GM21526 (cell line): Measurements from ENCODE around the gene HAP1.
"Not testable (repeated sequence)": the region's sequence is repeated elsewhere in the genome, so short reads cannot be mapped to it uniquely, and the experiment has no call there.

Source experiments
- ATAC-seq: cut with Tn5 transposase; IDR thresholded peaks from one replicate; pipeline ENCODE4 v1.9.1; 2021; ENCODE audit warnings: moderate library complexity; ENCODE audit not compliant: unreplicated experiment, low FRiP score

The HAP1 gene

DNA sequence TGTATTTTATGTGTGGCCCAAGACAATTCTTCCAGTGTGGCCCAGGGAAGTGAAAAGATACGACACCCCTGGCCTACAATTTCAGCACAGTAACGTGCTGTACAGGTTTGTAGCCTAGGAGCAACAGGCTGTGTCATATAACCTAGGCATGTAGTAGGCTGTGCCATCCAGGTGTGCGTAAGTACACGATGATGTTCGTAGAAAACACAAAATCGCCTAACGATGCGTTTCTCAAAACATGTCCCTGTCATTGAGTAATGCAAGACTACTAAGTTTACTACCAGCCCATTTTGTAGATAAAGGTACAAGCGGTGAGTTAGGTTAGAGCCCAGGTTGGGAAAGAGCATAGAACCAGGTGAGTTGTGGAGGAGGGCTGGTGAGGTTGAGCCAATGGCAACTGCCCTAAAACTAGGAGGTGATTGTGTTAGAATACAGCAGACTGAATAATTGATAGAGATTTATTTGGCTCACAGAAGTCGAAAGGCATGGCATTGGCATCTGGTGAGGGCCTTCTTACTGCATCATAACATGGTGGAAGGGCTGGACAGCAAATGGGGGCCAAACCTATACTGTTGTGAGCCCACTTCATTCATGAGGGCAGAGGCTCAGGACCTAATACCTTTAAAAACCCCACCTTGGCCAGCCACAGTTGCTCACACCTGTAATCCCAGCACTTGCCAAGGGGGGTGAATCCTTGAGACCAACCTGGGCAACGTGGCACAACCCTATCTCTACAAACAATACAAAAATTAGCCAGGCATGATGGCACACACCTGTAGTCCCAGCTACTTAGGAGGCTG, 41.5 kb downstream of the HAP1 start:
- no peak for ATAC-seq

DNA sequence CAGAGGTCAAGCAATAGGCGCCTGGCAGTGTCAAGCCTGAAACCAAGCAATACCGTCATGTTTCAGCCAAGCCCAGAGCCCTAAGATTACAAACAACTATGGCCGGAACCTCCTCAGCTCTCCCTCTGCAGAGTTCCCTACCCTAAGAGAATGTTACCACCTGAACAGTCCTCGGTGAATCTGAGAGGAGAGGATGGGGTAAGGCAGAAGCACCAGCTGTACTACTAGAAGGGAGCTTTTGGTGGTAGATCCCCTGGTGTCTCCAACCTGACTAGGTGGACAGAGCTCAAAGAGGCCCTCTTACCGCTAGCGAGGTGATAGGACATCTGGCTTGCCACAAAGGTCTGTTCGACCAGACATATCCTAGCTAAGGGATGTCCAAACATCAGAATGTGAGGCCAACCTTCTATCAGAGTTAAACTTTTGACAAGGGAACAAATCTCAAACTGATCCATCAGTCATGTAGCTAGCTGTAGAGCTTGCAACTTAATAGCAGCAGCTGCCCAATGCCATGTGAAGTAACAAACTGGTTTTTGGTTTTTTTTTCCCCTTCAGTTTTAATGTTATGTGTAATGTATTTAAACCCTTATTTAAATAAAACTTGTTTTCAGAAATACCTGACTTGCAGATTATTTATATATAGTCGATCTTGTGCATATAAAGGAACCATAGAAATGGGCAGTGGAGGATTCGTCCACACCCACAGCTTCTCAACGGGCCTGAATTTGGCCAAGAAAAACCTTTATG, 43.2 kb downstream of the HAP1 start:
- no peak for ATAC-seq

DNA sequence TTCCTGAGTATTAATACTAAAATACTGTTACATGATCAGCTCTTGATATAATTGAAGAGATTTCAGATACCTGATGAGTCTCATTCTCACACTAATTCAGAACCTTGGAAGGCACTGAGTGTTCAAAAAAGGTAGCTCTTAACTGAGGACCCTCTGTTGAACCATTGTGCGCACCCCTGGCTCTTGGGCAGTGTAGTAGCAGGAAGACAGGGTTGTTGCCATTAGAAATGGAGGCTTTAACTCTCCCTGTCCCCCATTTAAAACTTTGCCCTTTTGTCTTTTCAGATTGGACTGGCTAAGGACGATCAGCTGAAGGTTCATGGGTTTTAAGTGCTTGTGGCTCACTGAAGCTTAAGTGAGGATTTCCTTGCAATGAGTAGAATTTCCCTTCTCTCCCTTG, 43.9 kb downstream of the HAP1 start:
- no peak for ATAC-seq

DNA sequence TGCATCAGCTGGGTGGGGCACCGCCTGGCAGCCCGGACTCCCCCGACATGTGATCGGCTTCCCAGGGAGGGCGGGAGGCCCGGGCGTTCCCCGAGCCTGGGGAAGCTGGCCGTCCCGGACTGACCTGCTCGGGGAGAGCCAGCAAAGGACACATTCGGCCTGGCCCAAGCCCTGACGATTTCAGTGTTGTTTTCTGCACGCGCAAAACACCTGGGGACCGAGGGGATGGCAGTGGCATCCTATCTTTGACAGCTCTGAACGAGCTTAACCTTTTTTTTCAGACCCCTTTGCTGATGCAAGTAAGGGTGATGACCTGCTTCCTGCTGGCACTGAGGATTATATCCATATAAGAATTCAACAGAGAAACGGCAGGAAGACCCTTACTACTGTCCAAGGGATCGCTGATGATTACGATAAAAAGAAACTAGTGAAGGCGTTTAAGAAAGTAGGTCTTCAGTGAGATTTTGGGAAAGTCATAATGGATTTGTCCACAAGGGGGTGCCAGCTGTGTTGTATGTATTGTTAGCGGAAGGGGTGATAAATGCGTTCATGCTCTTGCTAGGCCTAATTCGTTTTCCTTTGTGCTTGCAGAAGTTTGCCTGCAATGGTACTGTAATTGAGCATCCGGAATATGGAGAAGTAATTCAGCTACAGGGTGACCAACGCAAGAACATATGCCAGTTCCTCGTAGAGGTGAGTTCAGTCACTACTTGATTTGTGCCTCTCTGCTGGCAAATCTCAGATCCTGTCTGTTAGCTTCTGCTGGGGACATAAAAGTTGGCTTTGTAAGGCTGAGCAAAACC, 44.7 kb downstream of the HAP1 start:
- no peak for ATAC-seq

DNA sequence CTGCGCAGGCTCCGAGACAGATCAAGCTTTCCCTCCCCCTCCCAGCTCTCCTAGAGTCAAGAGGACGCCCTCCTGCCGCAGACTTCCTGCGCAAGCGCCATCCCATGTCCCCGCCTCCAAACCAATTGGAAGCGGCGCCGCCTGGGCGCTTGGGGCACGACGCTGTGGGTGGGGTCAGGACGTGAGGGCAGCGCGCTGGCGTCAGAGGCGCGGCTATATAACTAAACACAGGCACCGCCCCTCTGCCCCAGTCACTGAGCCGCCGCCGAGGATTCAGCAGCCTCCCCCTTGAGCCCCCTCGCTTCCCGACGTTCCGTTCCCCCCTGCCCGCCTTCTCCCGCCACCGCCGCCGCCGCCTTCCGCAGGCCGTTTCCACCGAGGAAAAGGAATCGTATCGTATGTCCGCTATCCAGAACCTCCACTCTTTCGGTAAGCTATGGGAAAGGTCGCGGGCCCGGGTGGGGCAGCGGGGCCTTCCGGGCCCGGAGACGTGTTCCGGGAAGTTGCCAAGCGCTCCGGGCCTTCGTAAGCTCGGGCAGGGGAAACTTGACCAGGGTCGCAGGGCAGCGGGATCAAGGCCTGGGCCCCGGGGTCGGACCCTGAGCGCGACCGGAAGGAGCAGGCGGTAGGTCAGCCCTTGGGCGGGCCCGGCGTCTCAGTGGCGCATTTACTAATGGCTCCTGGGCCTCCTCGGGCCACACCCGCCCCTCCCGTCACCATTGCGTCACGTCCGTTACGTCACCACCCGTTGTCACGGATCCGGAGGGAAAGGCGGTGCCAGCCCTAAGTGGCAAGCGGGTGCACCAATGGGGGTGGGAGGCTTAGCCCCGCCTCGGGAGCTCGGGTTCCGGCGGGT, 45.6 kb downstream of the HAP1 start, which contains the start of gene EIF1:
EIF1 (plus strand) TSS at position 245 of the 856 bp plus-strand sequence; CDS start at position 399, 154 bp downstream.
- peak; percentile 71 for ATAC-seq

DNA sequence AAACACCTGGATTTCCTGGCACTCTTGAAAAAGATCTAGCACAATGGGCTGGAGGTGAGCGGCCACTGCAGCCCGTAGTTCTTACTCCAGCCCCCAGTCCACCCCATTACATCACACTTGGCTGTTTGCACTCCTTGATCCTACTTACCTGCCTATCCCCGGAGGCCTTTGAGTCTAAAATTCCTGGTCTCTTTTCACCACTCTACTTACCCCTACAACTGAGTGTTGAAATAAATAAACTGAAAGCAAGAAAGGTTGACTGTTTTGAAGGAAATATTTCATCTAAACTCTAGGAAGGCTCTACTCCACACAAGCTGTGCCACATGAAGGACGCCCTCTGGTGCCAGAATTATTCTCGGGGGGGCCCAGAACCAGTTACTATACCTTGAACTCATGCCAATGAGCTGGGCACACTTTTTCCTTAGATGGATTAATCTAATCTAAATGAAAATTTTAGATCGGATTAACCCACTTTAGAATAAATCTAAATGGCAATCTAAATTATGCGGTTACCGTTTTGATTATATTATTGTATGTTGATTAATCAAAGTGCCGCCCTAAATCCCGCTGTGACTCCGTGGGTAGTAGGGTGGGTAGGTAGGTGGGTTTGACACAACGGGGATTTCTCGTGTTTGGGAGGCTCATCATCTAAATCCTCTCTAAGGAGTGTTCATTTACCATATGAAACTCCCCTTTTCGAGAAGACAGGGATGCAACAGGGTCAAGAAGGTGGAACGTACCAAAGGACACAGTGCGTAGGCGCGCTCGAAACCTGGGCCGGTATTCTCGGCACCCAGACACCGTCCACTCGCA, 46.4 kb downstream of the HAP1 start:
- no peak for ATAC-seq

DNA sequence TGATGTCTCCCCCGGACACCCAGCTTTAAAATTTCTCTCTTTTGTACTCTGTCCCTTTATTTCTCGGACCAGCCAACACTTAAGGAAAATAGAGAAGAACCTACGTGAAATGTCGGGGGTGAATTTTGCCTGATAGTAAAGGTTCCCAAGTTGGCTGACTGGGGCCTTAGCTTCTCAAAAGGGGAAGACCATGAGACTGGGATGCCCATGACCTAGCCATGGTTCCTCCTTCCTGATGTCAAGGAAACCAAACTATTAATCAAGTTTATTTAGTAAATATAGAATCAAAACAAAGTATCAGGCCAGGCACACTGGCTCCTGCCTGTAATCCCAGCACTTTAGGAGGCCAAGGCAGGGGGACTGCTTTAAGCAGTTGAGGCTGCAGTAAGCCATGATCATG, 48.2 kb downstream of the HAP1 start:
- no peak for ATAC-seq

DNA sequence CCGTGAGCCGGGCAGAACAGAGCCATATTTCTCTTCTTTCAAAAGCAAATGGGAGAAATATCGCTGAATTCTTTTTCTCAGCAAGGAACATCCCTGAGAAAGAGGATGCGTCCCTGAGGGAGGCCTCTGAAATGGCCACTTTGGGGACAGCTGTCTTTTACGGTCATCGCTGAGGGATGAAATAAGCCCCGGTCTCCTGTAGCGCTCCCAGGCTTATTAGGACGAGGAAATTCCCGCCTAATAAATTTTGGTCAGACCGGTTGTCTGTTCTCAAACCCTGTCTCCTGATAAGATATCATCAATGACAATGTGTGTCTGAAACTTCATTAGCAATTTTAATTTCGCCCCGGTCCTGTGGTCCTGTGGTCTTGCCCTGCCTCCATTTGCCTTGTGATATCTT, 48.7 kb downstream of the HAP1 start:
- not testable (repeated sequence) for ATAC-seq

DNA sequence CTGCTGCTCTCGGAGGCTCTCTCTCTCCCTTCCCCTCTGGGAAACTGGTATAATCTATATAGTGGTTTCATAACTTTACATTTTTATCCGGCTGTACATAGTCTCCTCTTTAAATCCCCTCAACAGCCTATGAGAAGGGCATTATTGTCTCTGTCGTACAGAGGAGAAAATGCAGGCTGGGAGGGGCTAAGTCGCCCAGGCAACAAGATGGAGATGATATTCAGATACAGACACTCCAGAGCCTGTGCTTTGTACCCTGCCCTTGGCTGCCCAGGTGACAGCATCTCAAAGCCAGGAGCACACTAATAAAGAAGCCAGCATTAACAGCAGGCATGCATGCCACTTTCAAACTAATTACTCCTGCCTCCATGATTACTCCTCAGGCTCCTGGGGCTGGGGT, 50.4 kb downstream of the HAP1 start:
- ATAC-seq = no peak

DNA sequence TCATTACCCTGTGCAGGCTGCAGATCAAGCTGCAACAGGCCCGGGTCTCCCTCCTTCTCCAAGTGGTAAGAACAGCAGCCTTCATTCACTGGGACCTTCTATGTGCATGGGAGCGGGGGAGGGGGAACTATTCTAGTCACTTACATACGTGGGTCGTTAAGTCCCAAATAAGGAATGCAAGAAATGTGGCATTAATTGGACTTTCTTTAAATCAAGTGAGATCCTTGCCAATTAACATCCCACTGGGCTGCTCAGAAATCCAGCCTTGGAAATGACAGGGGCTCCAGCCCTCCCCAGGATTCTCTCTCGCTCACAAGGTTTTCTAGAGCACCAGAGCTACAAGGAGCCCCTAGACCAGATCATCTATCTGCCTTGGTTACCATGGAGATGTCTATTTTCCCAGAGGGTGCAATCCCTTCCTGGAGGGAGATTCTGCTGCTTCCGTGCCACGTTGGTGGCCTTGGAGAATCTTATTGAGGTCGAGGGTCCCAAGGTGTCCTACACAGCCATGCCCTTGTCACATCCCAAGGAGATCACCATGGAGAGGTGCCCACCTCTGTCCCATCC, 50.9 kb downstream of the HAP1 start:
- ATAC-seq = no peak

DNA sequence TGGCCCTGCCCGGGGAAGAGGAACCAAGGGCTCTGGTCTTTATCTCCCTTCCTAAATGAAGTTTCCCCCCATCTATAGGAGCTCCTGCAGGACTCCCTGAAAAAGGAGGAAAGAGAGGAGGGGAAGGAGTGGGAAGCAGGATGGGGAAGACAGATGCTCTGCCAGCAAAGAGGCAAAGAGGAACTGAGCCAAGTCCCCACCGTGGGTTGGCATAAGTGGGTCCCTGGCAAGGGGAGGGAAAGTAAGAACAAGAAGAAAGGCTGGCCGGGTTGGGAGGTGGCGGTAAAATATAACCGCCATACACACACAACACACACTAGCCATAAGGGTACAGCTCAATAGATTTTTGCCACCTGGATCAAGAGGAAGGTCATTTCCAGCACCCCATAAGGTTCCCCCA, 51.8 kb downstream of the HAP1 start:
- no peak for ATAC-seq

DNA sequence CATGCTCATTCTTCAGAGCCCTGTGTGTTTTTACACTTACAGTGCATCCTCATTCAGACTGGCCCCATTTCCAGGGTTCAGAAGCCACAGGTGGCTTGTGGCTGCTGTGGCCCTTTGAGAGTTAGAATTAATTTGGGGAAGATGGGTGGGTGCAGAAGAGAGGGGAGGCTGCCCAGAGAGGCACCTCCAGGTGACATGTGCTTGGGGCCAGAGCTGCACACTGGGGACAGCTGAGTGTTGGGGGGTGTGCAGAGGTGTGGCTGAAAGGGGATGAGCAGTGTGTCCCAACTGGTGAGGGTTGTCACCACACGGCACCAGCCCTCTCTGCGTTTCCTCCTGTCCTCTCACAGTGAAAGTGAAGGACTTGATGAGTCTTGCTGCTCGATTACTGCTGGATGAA, 52.7 kb downstream of the HAP1 start:
- no peak for ATAC-seq

DNA sequence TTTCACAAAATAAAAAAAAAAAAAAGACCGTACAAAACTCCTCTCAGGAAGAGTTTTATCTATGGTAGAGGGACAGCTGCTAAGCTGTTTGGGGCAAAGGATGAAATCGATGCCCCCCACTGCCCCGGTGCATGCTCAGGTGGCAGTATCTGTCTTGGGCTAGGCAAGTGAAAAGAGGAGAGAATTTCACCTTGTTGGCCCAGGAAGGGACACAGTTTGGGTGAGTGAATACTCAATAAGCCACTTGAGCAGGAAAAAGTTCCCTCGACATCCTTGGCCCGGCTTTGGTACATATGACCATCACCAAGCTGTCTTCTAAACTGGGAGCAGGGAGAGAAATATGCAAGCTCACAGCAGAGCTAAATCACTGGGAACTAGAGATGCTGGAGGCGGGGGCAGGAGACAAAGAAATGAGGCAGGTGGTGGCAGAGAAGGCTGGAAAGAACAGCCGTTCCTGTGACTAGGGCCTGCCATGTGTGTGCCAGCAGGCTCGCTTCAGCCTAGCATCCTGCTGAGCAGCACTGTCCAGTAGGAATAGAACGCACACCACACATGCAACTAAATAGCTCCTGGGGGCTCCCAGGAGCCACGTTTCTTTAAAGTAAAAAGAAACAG, 53.9 kb downstream of the HAP1 start:
- no peak for ATAC-seq

DNA sequence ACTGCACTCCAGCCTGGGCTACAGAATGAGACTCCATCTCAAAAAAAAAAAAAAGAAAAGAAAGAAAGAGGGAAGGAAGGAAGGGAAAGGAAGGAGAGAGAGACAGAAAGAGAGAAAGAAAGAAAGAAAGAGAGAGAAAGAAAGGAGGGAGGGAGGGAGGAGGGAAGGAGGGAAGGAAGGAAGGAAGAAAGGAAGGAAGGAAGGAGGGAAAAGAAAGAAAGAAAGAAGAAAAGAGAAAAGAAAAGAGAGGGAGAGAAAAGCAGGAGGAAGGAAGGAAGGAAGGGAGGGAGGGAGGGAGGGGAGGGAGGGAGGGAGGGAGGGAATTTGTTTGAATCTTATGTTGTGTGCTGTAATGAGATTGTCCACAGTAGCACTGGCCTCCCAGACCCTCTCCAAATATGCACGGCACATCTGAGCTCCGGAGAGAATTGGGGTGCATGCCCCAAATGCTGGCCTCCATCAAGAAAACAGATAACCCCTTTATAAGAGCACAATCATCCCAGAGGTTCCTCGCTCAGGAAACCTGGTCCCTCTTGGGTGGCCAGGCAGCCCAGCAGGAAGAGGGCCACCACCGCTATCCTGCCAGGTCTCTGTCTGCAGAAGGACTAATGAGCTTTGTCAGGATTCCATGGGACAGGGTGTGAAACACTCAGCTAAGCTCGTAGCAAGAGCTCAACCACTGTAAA, 54.6 kb downstream of the HAP1 start:
- no peak for ATAC-seq

DNA sequence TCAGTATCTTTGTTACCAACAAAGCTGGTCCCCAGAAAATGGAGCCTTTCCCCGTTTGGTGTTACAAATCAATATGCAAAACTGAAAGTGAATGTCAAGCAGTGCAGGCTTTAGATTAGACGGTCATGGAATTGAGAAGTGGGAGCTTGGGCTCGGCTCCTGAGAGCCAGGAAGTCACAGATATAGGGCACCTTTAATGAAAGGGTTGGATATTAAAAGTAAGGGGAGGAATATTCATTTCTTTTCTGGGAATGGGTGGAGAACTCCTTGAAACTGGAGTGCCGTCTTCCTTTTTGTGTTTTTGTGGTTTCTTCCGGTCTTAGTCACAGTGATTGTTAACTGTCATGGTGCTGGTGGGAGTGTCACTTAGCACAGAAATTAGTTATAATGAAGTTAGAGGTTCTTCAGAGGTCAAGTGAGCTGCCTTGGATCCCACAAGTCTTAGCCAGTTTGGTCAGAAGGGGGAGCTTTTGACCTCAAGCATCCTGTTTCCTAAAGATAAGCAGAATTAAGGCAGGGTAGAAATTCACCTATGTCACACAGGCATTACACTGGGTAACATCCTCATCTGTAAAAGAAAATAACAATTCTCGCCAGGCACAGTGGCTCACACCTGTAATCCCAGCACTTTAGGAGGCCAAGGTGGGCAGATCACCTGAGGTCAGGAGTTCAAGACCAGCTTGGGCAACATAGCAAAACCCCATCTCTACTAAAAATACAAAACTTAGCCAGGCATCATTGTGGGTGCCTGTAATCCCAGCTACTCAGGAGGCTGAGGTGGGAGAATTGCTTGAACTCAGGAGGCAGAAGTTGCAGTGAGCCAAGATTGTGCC, 55.3 kb downstream of the HAP1 start:
- ATAC-seq = no peak

DNA sequence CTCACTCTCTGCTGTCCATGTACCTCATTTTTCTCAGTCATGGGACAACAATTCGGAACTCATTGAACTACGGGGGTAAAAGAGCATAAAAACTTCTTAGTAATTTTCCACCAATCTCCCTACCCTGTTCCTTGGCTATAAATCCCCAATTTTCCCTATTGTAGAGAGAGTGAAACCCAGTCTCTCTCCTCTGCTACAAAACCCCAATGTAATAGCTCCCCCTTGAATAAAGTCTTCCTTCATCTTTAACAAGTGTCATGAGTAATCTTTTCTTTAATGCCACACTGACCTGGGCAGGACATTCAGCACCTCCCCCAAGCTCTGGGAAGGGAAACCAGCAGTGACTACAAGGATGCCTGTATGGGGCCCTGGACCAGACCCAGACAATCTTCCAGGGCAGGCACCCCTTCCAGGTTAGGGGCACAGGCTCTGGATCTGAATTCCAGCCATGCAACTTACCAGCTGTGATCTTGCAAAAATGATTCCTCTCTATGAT, 56.0 kb downstream of the HAP1 start:
- no peak for ATAC-seq

DNA sequence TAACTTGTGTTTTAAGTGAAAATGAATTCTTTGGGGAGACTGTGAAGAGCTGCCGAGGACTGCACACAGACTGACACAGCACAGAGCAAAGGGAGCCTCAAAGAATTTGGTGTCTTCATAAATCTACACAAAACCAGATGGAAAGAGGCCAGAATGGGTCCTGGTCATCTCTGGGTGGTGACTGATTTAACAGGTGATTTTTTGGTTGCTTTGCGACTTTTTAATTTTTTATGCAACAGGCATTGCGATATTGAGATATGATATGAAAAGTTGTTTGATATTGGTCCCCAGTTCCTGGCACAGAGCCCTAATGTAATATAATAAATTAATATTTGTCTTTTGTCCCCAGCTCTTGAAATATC, 58.4 kb downstream of the HAP1 start:
- ATAC-seq = no peak
